HCT116 (cell line): ENCODE measurements around the gene MFAP2. TPM values are rescaled to one million over a fixed set of nuclear protein-coding genes. Genes with fewer than 3 reads are reported as not detected.
"Not testable (repeated sequence)": the region's sequence is repeated elsewhere in the genome, so short reads cannot be mapped to it uniquely, and the experiment has no call there.

Source experiments
- ATAC-seq: fragments of 200-7000 bp; cut with Tn5 transposase; 2 replicates; pipeline ENCODE4 v1.9.1; 2020; ENCODE audit warnings: mild to moderate bottlenecking, moderate library complexity
- BruUV-seq: library from RNA; stranded (reverse); fragments of 400-500 nt; replicated peaks from 2 replicates; lab custom pipeline; 2021; lab: Mats Ljungman, UMichigan
- CTCF ChIA-PET: fragments of 300-600 bp; sonication (Branson Sonifier 250); formaldehyde crosslinking; loops from one replicate; lab custom pipeline; 2021; ENCODE audit warnings: antibody characterized with exemption; lab: Charles Lee
- POLR2A ChIA-PET: fragments of 300-600, 350-600 bp; sonication (Branson Sonifier 250); formaldehyde crosslinking; loops from one replicate; lab custom pipeline; 2021; ENCODE audit warnings: antibody characterized with exemption; lab: Charles Lee
- RAD21 ChIA-PET, 2 experiments: fragments of 300-600 bp; sonication (Branson Sonifier 250); formaldehyde crosslinking; loops; one replicate each; lab custom pipeline; 2023; ENCODE audit warnings: low total read pairs in 2 of 2; ENCODE audit not compliant: uncharacterized antibody in 2 of 2, unreplicated experiment in 2 of 2, low non-redundant PET in 1 of 2; lab: Charles Lee
- DNase-seq: peaks from one replicate; pipeline ENCODE4 v3.0.0-alpha.2; 2010; ENCODE audit warnings: low read depth, low spot score
- H2AFZ ChIP-seq: fragments of 200-600 bp; shearing (Covaris generic), sonication (generic); 2 replicates; pipeline ENCODE4 v1.6.1; 2017; ENCODE audit warnings: low read depth, mixed run types, mixed read lengths, antibody characterized with exemption, low read length; ENCODE audit not compliant: poor library complexity, severe bottlenecking
- H3K27ac ChIP-seq: 2 replicates; pipeline ENCODE4 v1.5.1; 2012; ENCODE audit warnings: low read depth, low read length
- H3K27me3 ChIP-seq: fragments of 200-600 bp; sonication (generic); 2 replicates; pipeline ENCODE4 v1.6.1; 2016; ENCODE audit warnings: mixed run types, low read length, mixed read lengths; ENCODE audit not compliant: insufficient read depth
- H3K36me3 ChIP-seq, 2 experiments: fragments of 200-500 bp in 1 of 2; fragments of 200-600 bp in 1 of 2; sonication (Bioruptor generic) in 1 of 2; sonication (generic) in 1 of 2; 2 replicates each; pipeline versions ENCODE4 v1.5.1 to v1.6.1; 2014 to 2016; ENCODE audit warnings: low read length in 2 of 2, inconsistent platforms in 1 of 2, mixed read lengths in 1 of 2, mixed run types in 1 of 2; ENCODE audit not compliant: insufficient read depth in 2 of 2, control insufficient read depth in 1 of 2
- H3K4me1 ChIP-seq, 2 experiments: fragments of 200-600 bp in 1 of 2; sonication (generic) in 1 of 2; 2 replicates each; pipeline versions ENCODE4 v1.5.1 to v1.6.1; 2012 to 2017; ENCODE audit warnings: low read length in 2 of 2, inconsistent platforms in 1 of 2, mild to moderate bottlenecking in 1 of 2, mixed read lengths in 1 of 2, mixed run types in 1 of 2, moderate library complexity in 1 of 2; ENCODE audit not compliant: insufficient read depth in 2 of 2, control insufficient read depth in 1 of 2
- H3K4me2 ChIP-seq: fragments of 200-600 bp; sonication (generic); 2 replicates; pipeline ENCODE4 v1.6.1; 2017; ENCODE audit warnings: mixed run types, low read length, mixed read lengths
- H3K4me3 ChIP-seq, 2 experiments: fragments of 200-600 bp in 1 of 2; sonication (generic) in 1 of 2; replicated peaks in 1 of 2; 2 replicates each; pipeline ENCODE4 v1.5.1; 2011 to 2016; ENCODE audit warnings: low read length in 2 of 2, control low read depth in 1 of 2, low read depth in 1 of 2, mild to moderate bottlenecking in 1 of 2, mixed read lengths in 1 of 2, mixed run types in 1 of 2
- H3K79me2 ChIP-seq: fragments of 200-600 bp; sonication (generic); 2 replicates; pipeline ENCODE4 v1.6.1; 2017; ENCODE audit warnings: mild to moderate bottlenecking, mixed run types, low read length, moderate library complexity, mixed read lengths; ENCODE audit not compliant: insufficient read depth
- H3K9ac ChIP-seq: fragments of 200-600 bp; sonication (generic); 2 replicates; pipeline ENCODE4 v1.6.1; 2016; ENCODE audit warnings: low read length, mixed read lengths
- H3K9me2 ChIP-seq: fragments of 200-600 bp; sonication (generic), shearing (Covaris generic); 2 replicates; pipeline ENCODE4 v1.6.1; 2017; ENCODE audit warnings: mixed run types, mild to moderate bottlenecking, moderate library complexity; ENCODE audit not compliant: insufficient read depth
- H3K9me3 ChIP-seq, 2 experiments: fragments of 200-500 bp in 1 of 2; fragments of 200-600 bp in 1 of 2; sonication (Bioruptor generic) in 1 of 2; sonication (generic) in 1 of 2; 2 replicates each; pipeline ENCODE4 v1.6.1; 2014 to 2017; ENCODE audit warnings: low read length in 2 of 2, mixed read lengths in 2 of 2, inconsistent platforms in 1 of 2, low read depth in 1 of 2, mild to moderate bottlenecking in 1 of 2, mixed run types in 1 of 2, moderate library complexity in 1 of 2; ENCODE audit not compliant: control insufficient read depth in 1 of 2, insufficient read depth in 1 of 2
- H4K20me1 ChIP-seq: fragments of 200-600 bp; sonication (generic), shearing (Covaris generic); 2 replicates; pipeline ENCODE4 v1.6.1; 2017; ENCODE audit warnings: mixed run types, mild to moderate bottlenecking, moderate library complexity; ENCODE audit not compliant: insufficient read depth
- ATF3 ChIP-seq: IDR thresholded peaks from 2 replicates; pipeline ENCODE4 v1.6.1; 2012
- EGR1 ChIP-seq: IDR thresholded peaks from 2 replicates; pipeline ENCODE4 v1.6.1; 2012; ENCODE audit warnings: low read depth
- ELF1 ChIP-seq: IDR thresholded peaks from 2 replicates; pipeline ENCODE4 v1.6.1; 2012; ENCODE audit warnings: low read depth, borderline replicate concordance
- EZH2phosphoT487 ChIP-seq: fragments of 200-600 bp; IDR thresholded peaks from 2 replicates; pipeline ENCODE4 v1.6.1; 2018; ENCODE audit warnings: antibody characterized with exemption, borderline replicate concordance
- FOSL1 ChIP-seq: IDR thresholded peaks from 2 replicates; pipeline ENCODE4 v1.6.1; 2012; ENCODE audit warnings: low read depth
- JUND ChIP-seq: IDR thresholded peaks from 2 replicates; pipeline ENCODE4 v1.6.1; 2012
- POLR2A ChIP-seq: IDR thresholded peaks from 2 replicates; pipeline ENCODE4 v1.7.0; 2011; ENCODE audit warnings: borderline replicate concordance; ENCODE audit not compliant: insufficient read depth, insufficient read length; ENCODE audit errors: extremely low read depth
- POLR2AphosphoS5 ChIP-seq: IDR thresholded peaks from 2 replicates; pipeline ENCODE4 v1.6.1; 2011; ENCODE audit warnings: mild to moderate bottlenecking, low read depth, low read length, moderate library complexity
- SIN3A ChIP-seq: IDR thresholded peaks from 2 replicates; pipeline ENCODE4 v1.6.1; 2012; ENCODE audit warnings: low read depth
- SP1 ChIP-seq: IDR thresholded peaks from 2 replicates; pipeline ENCODE4 v1.6.1; 2012; ENCODE audit warnings: low read depth
- SRF ChIP-seq: IDR thresholded peaks from 2 replicates; pipeline ENCODE4 v1.6.1; 2012; ENCODE audit warnings: low read depth
- YY1 ChIP-seq: IDR thresholded peaks from 2 replicates; pipeline ENCODE4 v1.6.1; 2011; ENCODE audit warnings: low read length, low read depth, moderate library complexity, mild to moderate bottlenecking; ENCODE audit not compliant: insufficient replicate concordance; ENCODE audit errors: extremely low read depth
- ZFX ChIP-seq: fragments of 450-650 bp; IDR thresholded peaks from 2 replicates; pipeline ENCODE4 v1.6.1; 2017
- intact Hi-C: fragments of 100-400 bp; cut with micrococcal nuclease; formaldehyde crosslinking; loops from 2 replicates; pipeline ENCODE4 v1.10.0; 2022
- total RNA-seq: library from RNA; stranded (reverse); gene quantifications from one replicate; pipeline ENCODE4 v1.2.1, GENCODE V29; 2021; ENCODE audit not compliant: unreplicated experiment
- TF ChIP-seq, protein P1 (sequence below), 3 experiments: fragments of 200-600 bp in 1 of 3; sonication (generic) in 1 of 3; IDR thresholded peaks in 2 of 3; conservative IDR thresholded peaks in 1 of 3; 2 replicates each; pipeline ENCODE4 v1.5.1; 2012 to 2017; ENCODE audit warnings: low read depth in 2 of 3, low read length in 2 of 3, antibody characterized with exemption in 1 of 3, borderline replicate concordance in 1 of 3, control low read depth in 1 of 3, mild to moderate bottlenecking in 1 of 3, mixed read lengths in 1 of 3, mixed run types in 1 of 3, moderate library complexity in 1 of 3; ENCODE audit not compliant: insufficient read depth in 1 of 3
- TF ChIP-seq, protein P2 (sequence below): IDR thresholded peaks from 2 replicates; pipeline ENCODE4 v1.6.1; 2011; ENCODE audit warnings: mild to moderate bottlenecking, low read length, moderate library complexity; ENCODE audit not compliant: insufficient replicate concordance; ENCODE audit errors: extremely low read depth

The MFAP2 gene
- total RNA-seq, 1 experiment from 2014 or later = 63.1 TPM

DNA sequence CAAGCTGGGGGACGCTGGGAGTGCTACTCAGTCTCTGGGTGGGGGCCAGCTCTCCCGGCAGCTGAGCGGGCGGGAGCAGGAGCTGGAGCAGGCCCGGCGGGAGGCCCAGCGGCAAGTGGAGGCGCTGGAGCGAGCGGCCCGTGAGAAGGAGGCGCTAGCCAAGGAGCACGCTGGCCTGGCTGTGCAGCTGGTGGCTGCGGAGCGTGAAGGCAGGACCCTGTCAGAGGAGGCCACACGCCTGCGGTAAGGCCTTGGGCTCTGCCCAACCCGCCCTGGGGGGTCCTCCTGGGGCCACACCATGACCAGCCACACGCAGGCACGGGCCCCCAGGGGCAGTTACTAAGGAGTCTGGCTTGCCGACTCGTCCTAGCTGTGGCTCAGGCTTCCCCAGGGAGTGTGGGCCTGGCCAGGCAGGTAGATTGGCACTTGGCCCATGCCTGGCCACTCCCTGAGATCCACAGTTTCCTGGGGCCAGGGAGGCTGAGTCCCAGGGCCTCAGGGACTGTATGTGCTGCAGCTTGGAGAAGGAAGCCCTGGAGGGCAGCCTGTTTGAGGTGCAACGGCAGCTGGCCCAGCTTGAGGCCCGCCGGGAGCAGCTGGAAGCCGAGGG lies 32.0 kb downstream of the MFAP2 start:
- ATAC-seq, RAD21 ChIA-PET, H3K9ac ChIP-seq, H3K27ac ChIP-seq, H3K9me2 ChIP-seq, H3K4me2 ChIP-seq, H3K4me3 ChIP-seq, BruUV-seq, H4K20me1 ChIP-seq, intact Hi-C loops, DNase-seq, H3K36me3 ChIP-seq, H3K9me3 ChIP-seq, H2AFZ ChIP-seq, H3K4me1 ChIP-seq, H3K79me2 ChIP-seq, H3K27me3 ChIP-seq: not testable (repeated sequence)
- POLR2A ChIA-PET = interaction anchor here (1.9 kb wide), 1 partner anchor 328 kb away, joined by 9 read pairs; no protein-coding TSS in a partner anchor
- CTCF ChIA-PET = interaction anchor here (1.2 to 2.5 kb wide), 2 partner anchors 13 to 326 kb away, joined by 3 to 34 read pairs; no protein-coding TSS in a partner anchor

DNA sequence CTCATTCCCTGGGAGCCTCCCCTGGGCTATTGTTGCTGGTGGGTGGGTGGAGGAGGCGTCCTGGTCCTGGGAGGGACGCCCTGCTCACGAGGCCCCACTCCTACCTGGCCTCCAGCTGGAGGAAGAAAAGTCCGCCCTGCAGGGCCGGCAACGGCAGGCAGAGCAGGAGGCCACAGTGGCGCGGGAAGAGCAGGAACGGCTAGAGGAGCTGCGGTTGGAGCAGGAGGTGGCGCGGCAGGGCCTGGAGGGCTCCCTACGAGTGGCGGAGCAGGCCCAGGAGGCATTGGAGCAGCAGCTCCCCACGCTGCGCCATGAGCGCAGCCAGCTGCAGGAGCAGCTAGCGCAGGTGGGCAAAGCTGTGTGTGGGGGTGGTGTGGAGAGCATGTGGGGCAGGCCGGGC lies 33.8 kb downstream of the MFAP2 start:
- no TSS peak for BruUV-seq

More for the DNA sequence above, 33.8 kb downstream of the MFAP2 start:
- H3K36me3 ChIP-seq = no peaks in the 10 kb centered on the region; a peak in 1 of 4 replicates
- H3K9ac ChIP-seq = no peak overlapping the region
- no peak overlapping the region for H3K4me2 ChIP-seq
- no peaks in the 10 kb centered on the region for H3K9me2 ChIP-seq
- no peak overlapping the region for H3K4me3 ChIP-seq
- H3K9me3 ChIP-seq = no peaks in the 10 kb centered on the region
- H3K27me3 ChIP-seq = no peaks in the 10 kb centered on the region
- H2AFZ ChIP-seq = no peak overlapping the region
- DNase-seq = no peak
- H4K20me1 ChIP-seq = no peaks in the 10 kb centered on the region
- POLR2A ChIA-PET = no interaction called here
- H3K4me1 ChIP-seq = no peaks in the 10 kb centered on the region; a peak in 1 of 4 replicates
- ATAC-seq = no peak
- H3K27ac ChIP-seq = no peak overlapping the region
- CTCF ChIA-PET = interaction anchor here (1.5 to 2.5 kb wide), 2 partner anchors 32 to 325 kb away, joined by 3 to 34 read pairs; no protein-coding TSS in a partner anchor
- H3K79me2 ChIP-seq = no peaks in the 10 kb centered on the region
- RAD21 ChIA-PET = interaction anchor here in 1 of 2 experiments (1.3 kb wide), 1 partner anchor 326 kb away, joined by 3 read pairs; no protein-coding TSS in a partner anchor
- intact Hi-C loops = no loop called here
- no peak for TF ChIP-seq ELF1
- TF ChIP-seq ZFX = no peak
- TF ChIP-seq JUND = no peak
- no peak for TF ChIP-seq FOSL1
- no peak for TF ChIP-seq SIN3A
- no peak for TF ChIP-seq SP1
- no peak for TF ChIP-seq POLR2AphosphoS5
- no peak for TF ChIP-seq POLR2A
- no peak for TF ChIP-seq SRF
- TF ChIP-seq YY1 = no peak
- no peak for TF ChIP-seq EZH2phosphoT487
- TF ChIP-seq, protein P1, sequence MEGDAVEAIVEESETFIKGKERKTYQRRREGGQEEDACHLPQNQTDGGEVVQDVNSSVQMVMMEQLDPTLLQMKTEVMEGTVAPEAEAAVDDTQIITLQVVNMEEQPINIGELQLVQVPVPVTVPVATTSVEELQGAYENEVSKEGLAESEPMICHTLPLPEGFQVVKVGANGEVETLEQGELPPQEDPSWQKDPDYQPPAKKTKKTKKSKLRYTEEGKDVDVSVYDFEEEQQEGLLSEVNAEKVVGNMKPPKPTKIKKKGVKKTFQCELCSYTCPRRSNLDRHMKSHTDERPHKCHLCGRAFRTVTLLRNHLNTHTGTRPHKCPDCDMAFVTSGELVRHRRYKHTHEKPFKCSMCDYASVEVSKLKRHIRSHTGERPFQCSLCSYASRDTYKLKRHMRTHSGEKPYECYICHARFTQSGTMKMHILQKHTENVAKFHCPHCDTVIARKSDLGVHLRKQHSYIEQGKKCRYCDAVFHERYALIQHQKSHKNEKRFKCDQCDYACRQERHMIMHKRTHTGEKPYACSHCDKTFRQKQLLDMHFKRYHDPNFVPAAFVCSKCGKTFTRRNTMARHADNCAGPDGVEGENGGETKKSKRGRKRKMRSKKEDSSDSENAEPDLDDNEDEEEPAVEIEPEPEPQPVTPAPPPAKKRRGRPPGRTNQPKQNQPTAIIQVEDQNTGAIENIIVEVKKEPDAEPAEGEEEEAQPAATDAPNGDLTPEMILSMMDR (IDR thresholded peaks at IDR 0.05 in 2 of 3, conservative IDR thresholded peaks at IDR 0.05 in 1 of 3; ENCODE audit: borderline replicate concordance in 1 of 3, insufficient read depth in 1 of 3, low read depth in 2 of 3, low read length in 2 of 3) = no peak
- no peak for TF ChIP-seq ATF3
- TF ChIP-seq, protein P2, sequence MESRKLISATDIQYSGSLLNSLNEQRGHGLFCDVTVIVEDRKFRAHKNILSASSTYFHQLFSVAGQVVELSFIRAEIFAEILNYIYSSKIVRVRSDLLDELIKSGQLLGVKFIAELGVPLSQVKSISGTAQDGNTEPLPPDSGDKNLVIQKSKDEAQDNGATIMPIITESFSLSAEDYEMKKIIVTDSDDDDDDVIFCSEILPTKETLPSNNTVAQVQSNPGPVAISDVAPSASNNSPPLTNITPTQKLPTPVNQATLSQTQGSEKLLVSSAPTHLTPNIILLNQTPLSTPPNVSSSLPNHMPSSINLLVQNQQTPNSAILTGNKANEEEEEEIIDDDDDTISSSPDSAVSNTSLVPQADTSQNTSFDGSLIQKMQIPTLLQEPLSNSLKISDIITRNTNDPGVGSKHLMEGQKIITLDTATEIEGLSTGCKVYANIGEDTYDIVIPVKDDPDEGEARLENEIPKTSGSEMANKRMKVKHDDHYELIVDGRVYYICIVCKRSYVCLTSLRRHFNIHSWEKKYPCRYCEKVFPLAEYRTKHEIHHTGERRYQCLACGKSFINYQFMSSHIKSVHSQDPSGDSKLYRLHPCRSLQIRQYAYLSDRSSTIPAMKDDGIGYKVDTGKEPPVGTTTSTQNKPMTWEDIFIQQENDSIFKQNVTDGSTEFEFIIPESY = no peak
- TF ChIP-seq EGR1 = no peak
